ENCODE data around the gene TBCK.
"Not testable (repeated sequence)": the region's sequence is repeated elsewhere in the genome, so short reads cannot be mapped to it uniquely, and the experiment has no call there.

The TBCK gene

GRCh38 chr4:106208481-106209460 is 107.2 kb downstream of the TBCK start:
- no peak for DNase-seq

DNA sequence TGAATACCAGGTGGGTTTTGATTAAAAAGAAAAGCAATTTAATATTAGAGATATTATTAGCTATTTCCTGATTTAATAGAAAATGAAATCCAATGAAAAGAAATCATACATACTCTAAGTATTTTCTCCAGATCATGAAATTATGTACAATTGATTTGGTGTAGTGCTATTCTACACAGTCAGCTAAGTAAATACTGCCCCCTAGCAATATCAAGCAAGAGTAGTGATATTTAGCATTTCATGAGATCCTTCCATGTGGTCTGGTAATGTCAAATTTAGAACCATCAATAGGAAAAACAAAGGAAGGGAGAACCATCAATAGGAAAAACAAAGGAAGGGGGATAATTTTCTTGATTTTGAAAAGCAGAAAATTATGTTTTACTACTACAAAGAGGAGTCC is 114.6 kb downstream of the TBCK start:
- DNase-seq = no peak

- no peak for DNase-seq
Observed at GRCh38 chr4:106195435-106195950, 120.5 kb downstream of the TBCK start.

- DNase-seq = no peak
Observed at GRCh38 chr4:106194801-106195200, 121.2 kb downstream of the TBCK start.

DNA sequence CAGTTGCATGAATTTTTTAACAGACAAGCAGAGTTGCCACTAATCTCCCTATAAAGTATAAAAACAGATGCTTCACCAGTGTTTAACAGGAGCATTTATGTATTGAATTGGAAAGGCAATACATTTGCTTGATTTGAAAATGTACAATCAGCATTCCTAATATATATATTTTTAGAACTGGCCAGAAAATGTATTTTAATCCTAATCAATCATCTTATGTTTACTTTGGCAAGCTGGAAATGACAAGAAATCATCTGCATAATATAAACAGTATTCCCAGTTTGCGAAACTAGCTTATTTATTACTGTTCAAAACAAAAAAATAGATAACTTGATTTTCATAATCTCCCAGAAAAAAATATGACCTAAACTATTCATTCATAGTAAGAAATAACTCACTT is 123.9 kb downstream of the TBCK start:
- DNase-seq = no peak

DNA sequence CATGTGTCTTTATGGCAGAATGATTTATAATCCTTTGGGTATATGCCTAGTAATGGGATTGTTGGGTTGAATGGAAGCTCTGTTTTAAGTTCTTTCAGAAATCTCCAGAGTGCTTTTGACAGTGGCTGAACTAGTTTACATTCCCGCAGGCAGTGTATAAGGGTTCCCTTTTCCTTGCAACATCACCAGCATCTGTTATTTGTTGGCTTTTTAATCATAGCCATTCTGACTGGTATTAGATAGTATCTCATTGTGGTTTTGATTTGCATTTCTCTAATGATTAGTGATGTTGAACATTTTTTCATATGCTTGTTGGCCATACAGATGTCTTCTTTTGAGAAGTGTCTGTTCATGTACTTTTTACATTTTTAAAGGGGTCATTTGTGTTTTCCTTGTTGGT is 129.8 kb downstream of the TBCK start:
- DNase-seq = no peak

DNA sequence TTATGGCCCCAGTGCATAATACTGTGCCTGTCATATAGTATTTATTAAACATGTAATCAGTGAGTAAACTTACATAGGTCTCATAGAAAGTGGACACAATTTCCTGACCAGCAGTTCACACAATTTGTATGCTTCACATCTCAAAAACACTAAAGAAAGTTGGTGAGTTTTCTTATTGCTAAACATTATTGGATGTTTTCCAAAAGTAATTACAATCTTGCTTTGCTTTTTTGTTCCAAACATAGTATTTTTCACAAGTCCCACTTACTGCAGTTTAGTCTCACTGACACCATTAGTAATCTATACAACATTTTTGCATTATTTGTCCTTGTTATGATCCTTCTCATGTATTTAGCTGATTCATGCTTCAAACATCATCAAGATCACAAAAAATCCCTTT is 132.5 kb downstream of the TBCK start:
- no peak for DNase-seq

DNA sequence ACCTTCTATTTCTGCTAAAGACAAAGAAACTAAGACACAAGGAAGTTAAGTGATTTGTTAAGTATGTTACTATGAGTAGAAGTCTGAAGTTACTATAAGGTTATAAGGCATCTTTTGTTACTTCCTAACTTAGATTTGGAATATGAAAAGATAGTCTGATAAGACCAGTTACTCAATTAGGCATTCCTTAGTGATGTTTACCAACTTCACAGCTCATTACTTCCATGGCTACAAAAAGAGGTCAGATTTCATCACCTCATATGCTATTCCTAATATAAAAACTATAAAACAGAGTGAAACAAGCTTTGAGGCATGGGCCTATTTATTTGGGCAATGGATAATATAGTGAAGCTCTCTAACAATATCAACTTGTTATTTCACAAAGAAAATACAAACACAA is 143.1 kb downstream of the TBCK start:
- DNase-seq = no peak

DNA sequence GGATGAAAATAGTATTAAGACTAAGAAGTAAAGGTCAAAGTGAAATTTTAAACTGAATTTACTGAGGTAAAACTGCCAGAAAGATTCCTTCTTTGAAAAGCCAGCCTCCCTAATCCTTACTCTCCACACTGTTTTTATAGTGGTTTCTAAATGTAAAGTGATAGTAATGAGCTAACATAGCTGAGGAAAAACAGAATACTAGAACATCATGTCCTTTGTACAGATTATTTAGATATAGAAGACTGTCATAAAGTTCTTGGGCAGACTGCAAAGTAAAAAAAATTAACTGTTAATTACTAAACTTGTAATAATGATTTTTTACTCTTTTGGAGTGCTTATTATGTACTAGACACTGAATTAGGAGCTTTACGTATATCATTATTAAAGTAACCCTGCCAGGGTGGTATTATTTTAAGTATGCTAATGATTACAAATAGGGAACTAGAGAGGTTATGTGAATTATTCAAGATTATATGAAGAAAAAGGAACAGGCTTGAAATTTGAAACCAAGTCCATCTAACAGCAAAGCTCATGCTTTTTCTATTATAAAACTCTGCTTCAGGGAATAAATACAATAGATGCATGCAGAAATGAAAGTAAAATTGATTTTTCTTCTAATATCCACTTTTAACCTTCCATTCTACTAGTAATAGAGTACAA is 150.5 kb downstream of the TBCK start:
- DNase-seq = no peak

- DNase-seq = no peak
Observed at GRCh38 chr4:106162278-106162677, 153.7 kb downstream of the TBCK start.

DNA sequence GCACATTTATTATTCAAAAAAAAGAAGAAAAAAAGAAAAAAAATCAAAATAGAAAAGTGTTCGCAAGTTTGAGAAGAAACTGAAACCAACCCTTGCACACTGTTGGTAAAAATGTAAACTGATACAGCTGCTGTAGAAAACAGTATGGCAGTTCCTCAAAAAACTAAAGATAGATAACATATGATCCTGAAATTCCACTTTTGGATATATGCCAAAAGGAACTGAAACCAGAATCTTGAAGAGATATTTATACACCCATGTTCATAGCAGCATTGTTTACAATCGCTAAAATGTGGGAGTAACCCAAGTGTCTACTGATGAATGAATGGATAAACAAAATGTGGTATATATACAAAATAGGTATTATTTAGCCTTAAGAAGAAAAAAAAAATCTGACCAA is 155.4 kb downstream of the TBCK start:
- DNase-seq = no peak

DNA sequence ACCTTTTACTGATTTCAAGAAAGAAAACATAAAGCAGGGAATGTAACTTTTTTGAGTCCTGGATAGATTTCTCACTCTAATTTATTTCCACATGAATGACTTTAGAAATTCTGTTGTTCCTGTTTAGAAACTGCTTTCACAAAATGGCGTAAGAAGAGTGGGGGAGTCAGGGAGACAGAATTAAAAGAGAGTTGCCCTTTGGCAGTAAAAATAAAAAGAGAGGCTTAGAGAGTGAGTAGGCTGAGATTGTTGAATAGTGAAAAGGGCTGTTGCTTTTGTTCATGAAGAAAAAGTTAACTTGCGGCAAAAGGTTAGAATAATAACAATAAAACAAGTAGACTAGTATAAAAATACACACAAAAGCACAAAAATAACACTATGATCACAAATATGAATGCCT is 166.1 kb downstream of the TBCK start:
- no peak for DNase-seq

DNA sequence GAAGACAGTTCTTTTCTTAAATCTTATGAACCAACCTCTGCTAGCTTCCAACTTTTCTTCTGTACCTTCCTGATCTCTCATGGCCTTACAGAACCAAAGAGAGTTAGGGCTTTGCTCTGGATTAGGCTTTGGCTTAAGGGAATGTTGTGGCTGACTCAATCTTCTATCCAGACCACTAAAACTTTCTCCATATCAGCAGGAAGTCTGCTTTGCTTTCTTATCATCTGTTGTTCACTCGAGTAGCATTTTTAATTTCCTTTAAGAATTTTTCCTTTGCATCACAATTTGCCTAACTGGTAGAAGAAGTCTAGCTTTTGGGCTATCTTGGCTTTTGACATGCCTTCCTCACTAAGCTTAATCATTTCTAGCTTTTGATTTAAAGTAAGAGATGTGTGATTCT is 167.0 kb downstream of the TBCK start:
- no peak for DNase-seq

- DNase-seq = no peak
Observed at GRCh38 chr4:106142616-106143127, 173.3 kb downstream of the TBCK start.

GRCh38 chr4:106140601-106141000 is 175.4 kb downstream of the TBCK start:
- DNase-seq = no peak

- DNase-seq = no peak
Observed at GRCh38 chr4:106136777-106137331, 179.2 kb downstream of the TBCK start.

DNA sequence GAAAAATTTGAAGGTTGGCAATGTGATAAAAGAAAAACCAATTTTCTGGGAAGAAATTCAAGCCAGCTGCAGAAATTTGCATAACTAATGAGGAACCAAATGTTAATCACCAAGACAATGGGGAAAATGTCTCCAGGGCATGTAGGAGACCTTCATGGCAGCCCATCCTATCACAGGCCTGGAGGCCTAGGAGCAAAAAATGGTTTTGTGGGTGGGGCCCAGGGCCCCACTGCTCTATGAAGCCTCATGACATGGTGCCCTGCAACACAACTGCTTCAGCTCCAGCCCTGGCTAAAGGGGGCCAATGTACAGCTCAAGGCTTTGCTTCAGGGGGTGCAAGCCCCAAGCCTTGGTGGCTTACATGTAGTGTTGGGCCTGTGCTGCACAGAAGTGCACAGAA is 184.0 kb downstream of the TBCK start:
- no peak for DNase-seq

DNA sequence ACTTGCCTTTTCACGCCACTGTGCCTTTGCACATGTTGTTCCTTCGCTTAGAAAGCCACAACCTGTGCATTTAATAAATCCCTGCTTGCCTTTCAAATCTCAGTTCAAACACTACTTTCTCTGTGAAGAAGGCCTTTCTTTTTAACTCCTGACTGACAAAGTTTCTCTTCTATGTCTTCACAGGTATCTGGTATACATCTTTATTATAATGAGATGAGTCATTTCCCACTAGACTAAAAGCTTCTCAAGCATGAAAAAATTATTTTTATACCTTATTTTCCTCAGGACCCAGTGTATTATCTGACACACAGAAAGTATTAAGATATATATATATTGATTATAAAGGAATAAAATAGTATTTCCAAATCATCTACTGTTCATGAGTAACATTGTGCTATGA is 189.9 kb downstream of the TBCK start:
- DNase-seq = no peak

GRCh38 chr4:106119949-106120555 is 196.0 kb downstream of the TBCK start:
- DNase-seq = not testable (repeated sequence)

- DNase-seq = no peak
Observed at GRCh38 chr4:106116025-106116424, 200.0 kb downstream of the TBCK start.

GRCh38 chr4:106114270-106114669 is 201.7 kb downstream of the TBCK start:
- no peak for DNase-seq

DNA sequence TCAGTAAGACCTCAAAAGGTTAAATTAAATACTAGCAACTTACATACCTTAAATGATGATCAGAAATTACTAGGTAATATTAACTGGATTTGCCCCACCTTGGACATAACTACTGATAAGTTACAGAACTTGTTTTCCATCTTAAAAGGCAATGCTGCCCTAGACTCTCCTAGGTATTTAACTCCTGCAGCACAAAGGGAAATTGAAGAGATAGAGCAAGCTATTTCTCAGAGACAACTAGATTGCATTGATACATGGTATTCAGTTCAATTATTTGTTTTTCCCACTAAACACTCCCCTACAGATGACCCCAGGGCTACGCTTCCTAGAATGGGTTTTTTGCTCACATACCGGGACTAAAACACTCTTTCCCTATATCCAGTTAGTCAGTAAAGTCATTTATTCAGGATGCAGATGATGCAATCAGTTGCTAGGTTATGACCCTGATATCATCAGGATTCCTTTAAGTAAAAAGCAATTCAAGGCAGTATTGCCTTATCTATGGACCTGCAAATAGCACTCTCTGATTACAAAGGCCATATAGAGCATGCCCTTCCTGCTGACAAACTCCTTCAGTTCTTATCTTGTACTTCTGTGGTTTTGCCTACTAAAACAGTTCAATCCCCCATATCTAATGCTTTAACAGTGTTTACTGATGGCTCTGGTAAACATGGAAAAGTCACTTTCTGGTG is 204.1 kb downstream of the TBCK start:
- not testable (repeated sequence) for DNase-seq
